Activated naive CD8-positive, alpha-beta T cell treated with anti-CD3 and anti-CD28 coated beads, Interleukin-2, amount 10 ng/mL, durations not matched to agents 7 days and 5 days (primary cell): Measurements from ENCODE around the gene NRN1L. TPM values are rescaled to one million over a fixed set of nuclear protein-coding genes. Genes with fewer than 3 reads are reported as not detected.
A peak's percentile ranks its signal among the peaks of the same experiment; 100 is the strongest.
"Not testable (repeated sequence)": the region's sequence is repeated elsewhere in the genome, so short reads cannot be mapped to it uniquely, and the experiment has no call there.

Source experiments
- ATAC-seq: fragments of 150-1000 bp; cut with Tn5 transposase; one replicate; pipeline ENCODE4 v1.10.0; 2021; ENCODE audit warnings: low read depth, moderate library complexity
- POLR2A ChIA-PET: fragments of 350-600 bp; sonication (Branson Sonifier 250); formaldehyde crosslinking; loops from one replicate; lab custom pipeline; 2021; ENCODE audit warnings: antibody characterized with exemption; lab: Charles Lee
- DNase-seq: peaks from one replicate; pipeline ENCODE4 v3.0.0; 2021
- H3K27ac Mint-ChIP-seq: one replicate; pipeline ENCODE4 v1.8.0; 2022; ENCODE audit warnings: mild to moderate bottlenecking, mixed read lengths
- H3K27me3 Mint-ChIP-seq: one replicate; pipeline ENCODE4 v1.8.0; 2022; ENCODE audit warnings: mild to moderate bottlenecking, moderate library complexity, mixed read lengths
- H3K36me3 Mint-ChIP-seq: one replicate; pipeline ENCODE4 v1.8.0; 2021; ENCODE audit warnings: mild to moderate bottlenecking, mixed read lengths
- H3K4me1 Mint-ChIP-seq: one replicate; pipeline ENCODE4 v1.8.0; 2021; ENCODE audit warnings: mixed read lengths
- H3K4me3 Mint-ChIP-seq: one replicate; pipeline ENCODE4 v1.8.0; 2022; ENCODE audit warnings: mild to moderate bottlenecking, moderate library complexity, mixed read lengths
- H3K9me3 Mint-ChIP-seq: one replicate; pipeline ENCODE4 v1.8.0; 2021; ENCODE audit warnings: mixed read lengths
- total RNA-seq, 2 experiments: library from RNA; stranded (reverse); gene quantifications; one replicate each; pipeline ENCODE4 v1.2.3, GENCODE V29; 2021

NRN1L gene
- total RNA-seq, 2 experiments from 2014 or later, result 2.1 to 3.1 TPM

- Mint-ChIP-seq H3K36me3 (peaks cover 2% of the 10 kb centered on the region), H3K4me3 (peak within 1 kb of the TSS; percentile 94), H3K27ac (peak within 1 kb of the TSS; percentile 90), H3K27me3 (no peaks in the 10 kb centered on the region), H3K4me1 (peaks cover 35% of the 10 kb centered on the region), H3K9me3 (no peaks in the 10 kb centered on the region)
- DNase-seq (no peak), ATAC-seq (peak; percentile 43)
- POLR2A ChIA-PET, result interaction anchor here (1.4 to 2.0 kb wide), 4 partner anchors 14 to 89 kb away, joined by 4 to 21 read pairs (median 8); partner anchors contain the start of genes EDC4 and PSMB10
Measured at GRCh38 chr16:67847064-67847861, 37.4 kb upstream of the NRN1L start, which contains the start of gene CENPT. TSS of gene CENPT (minus strand) at chr16:67847693. CDS start at chr16:67833859, 13,834 bp downstream.

DNA sequence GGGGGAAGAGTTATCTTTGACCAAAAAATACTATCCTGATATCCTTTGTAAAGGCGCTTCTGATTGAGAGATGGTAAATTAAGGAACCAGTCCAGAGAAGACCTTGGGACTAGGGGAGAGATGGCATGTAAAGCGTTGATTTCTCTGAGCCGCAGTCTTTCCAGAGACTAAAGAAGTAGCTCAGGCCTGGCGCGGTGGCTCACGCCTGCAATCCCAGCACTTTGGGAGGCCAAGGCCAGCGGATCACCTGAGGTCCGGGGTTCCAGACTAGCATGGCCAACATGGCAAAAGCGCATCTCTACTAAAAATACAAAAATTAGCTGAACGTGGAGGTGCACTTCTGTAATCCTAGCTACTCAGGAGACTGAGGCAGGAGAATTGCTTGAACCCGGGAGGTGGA, 36.6 kb upstream of the NRN1L start:
- H3K27ac Mint-ChIP-seq, result peak overlapping the region; percentile 82
- no peaks in the 10 kb centered on the region for H3K27me3 Mint-ChIP-seq
- H3K4me1 Mint-ChIP-seq, result peaks cover 34% of the 10 kb centered on the region
- H3K9me3 Mint-ChIP-seq, result no peaks in the 10 kb centered on the region
- H3K4me3 Mint-ChIP-seq, result peak overlapping the region; percentile 94
- ATAC-seq, result no peak
- no peak for DNase-seq
- POLR2A ChIA-PET, result interaction anchor here (0.9 to 1.8 kb wide), 3 partner anchors 14 to 87 kb away, joined by 3 to 10 read pairs (median 4); partner anchors contain the start of gene EDC4
- peaks cover under 1% of the 10 kb centered on the region for H3K36me3 Mint-ChIP-seq

GRCh38 chr16:67853670-67854069, 31.0 kb upstream of the NRN1L start:
- Mint-ChIP-seq H3K4me1 (peaks cover 11% of the 10 kb centered on the region), H3K27me3 (no peaks in the 10 kb centered on the region), H3K9me3 (no peaks in the 10 kb centered on the region), H3K27ac (no peak overlapping the region), H3K36me3 (peaks cover 3% of the 10 kb centered on the region), H3K4me3 (no peak overlapping the region)
- no peak for DNase-seq
- no peak for ATAC-seq
- POLR2A ChIA-PET, result no interaction called here

DNA sequence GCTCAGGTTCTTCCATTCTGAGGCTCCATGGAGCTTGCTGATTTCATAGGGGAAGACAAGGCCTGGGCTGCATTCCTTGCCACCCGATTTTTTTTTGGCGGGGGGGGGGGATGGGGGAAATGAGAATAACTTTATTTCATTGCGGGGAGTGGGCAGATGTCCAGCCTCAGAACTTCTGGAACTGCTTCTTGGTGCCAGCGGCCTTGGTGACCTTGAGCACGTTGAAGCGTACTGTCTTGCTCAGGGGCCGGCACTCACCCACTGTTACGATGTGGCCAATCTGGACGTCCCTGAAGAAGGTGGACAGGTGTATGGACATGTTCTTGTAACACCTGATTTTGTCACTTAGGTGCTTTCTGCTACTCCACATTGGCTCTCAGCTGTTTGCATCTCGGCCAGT, 28.9 kb upstream of the NRN1L start:
- Mint-ChIP-seq H3K4me1 (peaks cover 9% of the 10 kb centered on the region), H3K4me3 (no peak overlapping the region), H3K9me3 (no peaks in the 10 kb centered on the region), H3K27me3 (no peaks in the 10 kb centered on the region), H3K36me3 (peaks cover 3% of the 10 kb centered on the region), H3K27ac (no peak overlapping the region)
- POLR2A ChIA-PET, result no interaction called here
- no peak for DNase-seq
- no peak for ATAC-seq

DNA sequence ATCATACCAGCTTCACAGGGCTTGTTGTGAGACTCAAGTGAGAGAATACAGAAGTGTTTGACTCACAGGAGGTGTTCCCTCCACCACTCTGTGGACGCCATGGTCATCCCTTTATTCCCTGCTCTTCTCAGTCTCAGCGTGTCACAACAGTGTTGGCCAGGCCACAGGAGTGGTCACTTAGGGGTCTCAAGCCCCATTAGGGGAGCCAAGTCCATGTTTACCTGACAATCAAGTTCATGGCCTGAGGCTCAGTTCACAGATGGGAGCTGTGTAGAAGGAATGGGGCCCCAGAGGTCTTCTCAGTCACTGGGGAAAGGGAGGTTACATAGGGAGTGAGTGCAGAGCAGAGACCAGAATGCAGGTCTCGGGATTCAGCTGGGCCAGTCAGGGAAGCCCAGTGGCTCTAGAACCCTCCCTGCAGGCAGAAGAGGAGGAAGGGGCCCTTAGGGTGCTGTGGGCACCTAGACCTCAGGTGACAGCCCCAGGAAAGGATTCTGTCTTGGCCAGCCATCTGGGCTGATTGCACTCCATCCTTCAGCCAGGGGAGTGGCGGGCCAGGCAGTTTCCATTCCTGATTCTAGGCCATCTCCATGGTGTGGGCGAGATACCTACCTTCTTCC, 27.6 kb upstream of the NRN1L start:
- POLR2A ChIA-PET, result no interaction called here
- peaks cover 3% of the 10 kb centered on the region for H3K36me3 Mint-ChIP-seq
- H3K9me3 Mint-ChIP-seq, result no peaks in the 10 kb centered on the region
- peak overlapping the region; percentile 63 for H3K27ac Mint-ChIP-seq
- H3K27me3 Mint-ChIP-seq, result no peaks in the 10 kb centered on the region
- DNase-seq (no peak), ATAC-seq (no peak)
- H3K4me3 Mint-ChIP-seq, result no peak overlapping the region
- H3K4me1 Mint-ChIP-seq, result peaks cover 13% of the 10 kb centered on the region

GRCh38 chr16:67857547-67858233, 27.0 kb upstream of the NRN1L start:
- no peak for DNase-seq
- POLR2A ChIA-PET, result no interaction called here
- Mint-ChIP-seq H3K27me3 (no peaks in the 10 kb centered on the region), H3K36me3 (peaks cover 3% of the 10 kb centered on the region), H3K4me3 (no peak overlapping the region), H3K4me1 (peaks cover 13% of the 10 kb centered on the region), H3K9me3 (no peaks in the 10 kb centered on the region), H3K27ac (peak overlapping the region; percentile 63)
- ATAC-seq, result no peak

GRCh38 chr16:67858500-67858899, 26.2 kb upstream of the NRN1L start:
- DNase-seq, result no peak
- Mint-ChIP-seq H3K36me3 (peaks cover 3% of the 10 kb centered on the region), H3K27ac (peak overlapping the region; percentile 60), H3K4me1 (peaks cover 13% of the 10 kb centered on the region), H3K27me3 (no peaks in the 10 kb centered on the region), H3K4me3 (no peak overlapping the region), H3K9me3 (no peaks in the 10 kb centered on the region)
- no peak for ATAC-seq
- POLR2A ChIA-PET, result no interaction called here

GRCh38 chr16:67860589-67861398, 23.9 kb upstream of the NRN1L start:
- Mint-ChIP-seq H3K27ac (peak overlapping the region; percentile 12), H3K4me1 (peaks cover 13% of the 10 kb centered on the region), H3K27me3 (no peaks in the 10 kb centered on the region), H3K9me3 (no peaks in the 10 kb centered on the region), H3K4me3 (no peak overlapping the region), H3K36me3 (peaks cover 3% of the 10 kb centered on the region)
- ATAC-seq (no peak), DNase-seq (no peak)
- POLR2A ChIA-PET, result no interaction called here

DNA sequence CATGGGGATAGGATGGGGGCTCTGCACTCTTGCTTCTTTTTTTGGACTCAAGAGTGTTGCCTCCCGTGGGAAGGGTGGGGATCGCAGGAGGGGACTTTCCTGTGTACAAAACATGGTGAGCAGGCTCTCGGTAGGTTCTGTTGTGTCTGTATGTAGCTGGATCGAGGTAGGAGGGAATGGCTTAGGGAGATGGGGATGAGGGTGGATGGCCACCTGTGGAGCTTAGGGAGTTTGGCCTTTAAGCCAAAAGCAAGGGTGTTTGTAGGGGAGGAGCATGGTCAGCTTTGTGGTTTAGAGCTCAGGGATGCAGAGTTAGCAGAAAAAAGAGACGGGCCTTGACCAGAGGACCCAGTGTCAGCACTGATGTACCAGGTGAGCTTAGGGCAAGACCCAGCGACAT, 22.8 kb upstream of the NRN1L start:
- no peak for ATAC-seq
- H3K9me3 Mint-ChIP-seq, result no peaks in the 10 kb centered on the region
- peaks cover 13% of the 10 kb centered on the region for H3K4me1 Mint-ChIP-seq
- no peak overlapping the region for H3K4me3 Mint-ChIP-seq
- POLR2A ChIA-PET, result no interaction called here
- peak overlapping the region; percentile 26 for H3K27ac Mint-ChIP-seq
- peaks cover 3% of the 10 kb centered on the region for H3K36me3 Mint-ChIP-seq
- no peak for DNase-seq
- no peaks in the 10 kb centered on the region for H3K27me3 Mint-ChIP-seq

- DNase-seq (no peak), ATAC-seq (no peak)
- no peak overlapping the region for H3K4me3 Mint-ChIP-seq
- peaks cover 8% of the 10 kb centered on the region for H3K4me1 Mint-ChIP-seq
- H3K27ac Mint-ChIP-seq, result no peak overlapping the region
- H3K27me3 Mint-ChIP-seq, result no peaks in the 10 kb centered on the region
- POLR2A ChIA-PET, result interaction anchor here (1.3 kb wide), 1 partner anchor 20 kb away, joined by 6 read pairs; no protein-coding TSS in a partner anchor
- no peaks in the 10 kb centered on the region for H3K9me3 Mint-ChIP-seq
- peaks cover 3% of the 10 kb centered on the region for H3K36me3 Mint-ChIP-seq
Measured at GRCh38 chr16:67862623-67863583, 21.8 kb upstream of the NRN1L start.

GRCh38 chr16:67864044-67864443, 20.6 kb upstream of the NRN1L start:
- not testable (repeated sequence) for DNase-seq, H3K4me3 Mint-ChIP-seq, H3K27ac Mint-ChIP-seq, H3K27me3 Mint-ChIP-seq, H3K36me3 Mint-ChIP-seq, H3K9me3 Mint-ChIP-seq, ATAC-seq, H3K4me1 Mint-ChIP-seq
- POLR2A ChIA-PET, result interaction anchor here (1.3 kb wide), 1 partner anchor 21 kb away, joined by 6 read pairs; no protein-coding TSS in a partner anchor

DNA sequence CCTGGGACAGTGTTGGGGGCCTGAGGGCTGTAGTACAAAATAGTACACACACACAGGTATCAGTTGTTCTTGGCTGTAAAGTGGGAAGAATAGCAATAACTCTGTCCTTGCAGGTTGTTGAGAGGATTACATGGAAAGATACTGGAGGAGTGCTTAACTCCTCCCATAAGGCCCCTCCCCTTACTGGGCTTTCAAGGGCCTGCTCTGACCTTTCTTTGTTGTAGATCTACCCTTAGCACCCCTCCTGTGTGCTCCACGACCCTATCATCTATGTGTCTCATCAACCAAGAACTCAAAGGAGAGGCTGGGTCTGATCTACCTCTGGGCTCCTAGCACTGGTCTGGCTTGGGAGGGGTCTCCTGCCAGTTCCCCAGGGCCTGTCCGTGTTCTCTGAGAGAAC, 20.1 kb upstream of the NRN1L start:
- POLR2A ChIA-PET, result no interaction called here
- H3K36me3 Mint-ChIP-seq, result no peaks in the 10 kb centered on the region
- DNase-seq (no peak), ATAC-seq (no peak)
- peaks cover 6% of the 10 kb centered on the region for H3K4me1 Mint-ChIP-seq
- H3K9me3 Mint-ChIP-seq, result no peaks in the 10 kb centered on the region
- no peak overlapping the region for H3K4me3 Mint-ChIP-seq
- no peak overlapping the region for H3K27ac Mint-ChIP-seq
- H3K27me3 Mint-ChIP-seq, result no peaks in the 10 kb centered on the region
